Upper lobe of right lung (tissue), 1 donor: ENCODE results near the gene ADAMTS3. TPM values are rescaled to one million over a fixed set of nuclear protein-coding genes. Genes with fewer than 3 reads are reported as not detected.

Source experiments
- ATAC-seq: fragments of 200-7000 bp; cut with Tn5 transposase; one replicate; pipeline ENCODE4 v1.9.1; 2020; ENCODE audit warnings: mild to moderate bottlenecking, moderate library complexity
- DNase-seq: peaks from one replicate; pipeline ENCODE4 v3.0.0-alpha.2; 2020
- H3K27ac ChIP-seq: fragments of 200-600 bp; one replicate; pipeline ENCODE4 v1.8.0; 2022
- H3K27me3 ChIP-seq: fragments of 200-600 bp; one replicate; pipeline ENCODE4 v1.8.0; 2022; ENCODE audit warnings: mild to moderate bottlenecking
- H3K36me3 ChIP-seq: fragments of 200-600 bp; one replicate; pipeline ENCODE4 v1.8.0; 2022
- H3K4me1 ChIP-seq: fragments of 200-600 bp; one replicate; pipeline ENCODE4 v1.8.0; 2022
- H3K4me3 ChIP-seq: fragments of 200-600 bp; one replicate; pipeline ENCODE4 v1.8.0; 2022; ENCODE audit warnings: mild to moderate bottlenecking
- H3K9me3 ChIP-seq: fragments of 200-600 bp; one replicate; pipeline ENCODE4 v1.8.0; 2022
- intact Hi-C: fragments of 100-400 bp; cut with DNase I; formaldehyde crosslinking; loops from one replicate; pipeline ENCODE4 v1.11.0; 2022
- total RNA-seq: library from RNA; stranded (reverse); fragmentation: NEBNext Ultra II Directional; extraction: Animal tissue kit (Norgen Biotek cat#: 25700); gene quantifications from one replicate; pipeline ENCODE4 v1.2.1, GENCODE V29; 2021
- TF ChIP-seq, protein P1 (sequence below): fragments of 200-600 bp; IDR thresholded peaks from one replicate; pipeline ENCODE4 v1.8.0; 2022; ENCODE audit warnings: antibody characterized with exemption
- donor health status: DM: no; HTN: yes; CAD: no; lungs with severe emphysema.

ADAMTS3 gene
- total RNA-seq, 1 donor from 2014 or later: 3.6 TPM

DNA sequence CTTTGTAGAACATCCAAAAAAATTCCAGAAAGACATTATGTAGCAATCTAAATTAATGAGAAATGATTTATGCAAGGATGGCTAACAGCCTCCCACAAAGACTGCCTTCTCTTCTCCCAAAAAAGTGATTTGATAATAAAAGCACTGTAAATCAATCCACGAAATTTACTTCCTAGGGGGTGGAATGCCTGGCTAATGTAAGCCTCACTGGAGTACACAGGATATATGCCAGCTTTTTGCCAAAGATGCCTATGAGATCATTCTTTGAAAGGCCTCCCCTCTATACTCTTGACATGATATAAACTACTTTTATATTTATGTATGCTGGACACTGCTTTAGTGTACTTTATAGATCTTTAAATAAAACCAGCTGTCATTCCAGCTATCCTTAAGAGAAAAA lies 211.1 kb downstream of the ADAMTS3 start:
- Histone ChIP-seq H3K36me3 (no peaks in the 10 kb centered on the region), H3K27ac (no peak overlapping the region), H3K4me1 (no peaks in the 10 kb centered on the region), H3K4me3 (no peak overlapping the region), H3K27me3 (no peaks in the 10 kb centered on the region), H3K9me3 (no peaks in the 10 kb centered on the region)
- intact Hi-C loops: no loop called here
- no peak for ATAC-seq
- DNase-seq: no peak
- TF ChIP-seq, protein P1, sequence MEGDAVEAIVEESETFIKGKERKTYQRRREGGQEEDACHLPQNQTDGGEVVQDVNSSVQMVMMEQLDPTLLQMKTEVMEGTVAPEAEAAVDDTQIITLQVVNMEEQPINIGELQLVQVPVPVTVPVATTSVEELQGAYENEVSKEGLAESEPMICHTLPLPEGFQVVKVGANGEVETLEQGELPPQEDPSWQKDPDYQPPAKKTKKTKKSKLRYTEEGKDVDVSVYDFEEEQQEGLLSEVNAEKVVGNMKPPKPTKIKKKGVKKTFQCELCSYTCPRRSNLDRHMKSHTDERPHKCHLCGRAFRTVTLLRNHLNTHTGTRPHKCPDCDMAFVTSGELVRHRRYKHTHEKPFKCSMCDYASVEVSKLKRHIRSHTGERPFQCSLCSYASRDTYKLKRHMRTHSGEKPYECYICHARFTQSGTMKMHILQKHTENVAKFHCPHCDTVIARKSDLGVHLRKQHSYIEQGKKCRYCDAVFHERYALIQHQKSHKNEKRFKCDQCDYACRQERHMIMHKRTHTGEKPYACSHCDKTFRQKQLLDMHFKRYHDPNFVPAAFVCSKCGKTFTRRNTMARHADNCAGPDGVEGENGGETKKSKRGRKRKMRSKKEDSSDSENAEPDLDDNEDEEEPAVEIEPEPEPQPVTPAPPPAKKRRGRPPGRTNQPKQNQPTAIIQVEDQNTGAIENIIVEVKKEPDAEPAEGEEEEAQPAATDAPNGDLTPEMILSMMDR: no peak

DNA sequence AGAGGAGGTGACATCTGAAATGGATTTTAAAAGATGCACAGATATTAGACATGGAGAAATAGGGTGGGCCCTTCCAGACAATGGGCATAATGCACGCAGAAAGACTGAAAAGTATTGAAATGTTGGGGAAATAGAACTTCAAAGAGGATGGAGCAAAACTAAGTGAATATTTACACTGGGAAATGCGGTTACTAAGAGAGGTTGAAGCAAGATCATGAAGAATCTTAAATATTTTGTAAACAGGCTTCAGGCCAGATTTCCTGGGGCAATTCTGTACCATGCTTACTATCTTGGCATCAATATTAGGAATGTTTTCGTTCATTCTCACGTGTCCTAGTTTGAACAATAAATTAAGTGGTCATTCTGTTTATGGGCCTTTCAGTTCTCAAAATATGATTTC lies 216.3 kb downstream of the ADAMTS3 start:
- Histone ChIP-seq H3K4me3 (no peak overlapping the region), H3K36me3 (no peaks in the 10 kb centered on the region), H3K27ac (no peak overlapping the region), H3K27me3 (no peaks in the 10 kb centered on the region), H3K9me3 (no peaks in the 10 kb centered on the region), H3K4me1 (no peaks in the 10 kb centered on the region)
- TF ChIP-seq, protein P1: no peak
- ATAC-seq (peak; percentile 39), DNase-seq (no peak)
- intact Hi-C loops: no loop called here

DNA sequence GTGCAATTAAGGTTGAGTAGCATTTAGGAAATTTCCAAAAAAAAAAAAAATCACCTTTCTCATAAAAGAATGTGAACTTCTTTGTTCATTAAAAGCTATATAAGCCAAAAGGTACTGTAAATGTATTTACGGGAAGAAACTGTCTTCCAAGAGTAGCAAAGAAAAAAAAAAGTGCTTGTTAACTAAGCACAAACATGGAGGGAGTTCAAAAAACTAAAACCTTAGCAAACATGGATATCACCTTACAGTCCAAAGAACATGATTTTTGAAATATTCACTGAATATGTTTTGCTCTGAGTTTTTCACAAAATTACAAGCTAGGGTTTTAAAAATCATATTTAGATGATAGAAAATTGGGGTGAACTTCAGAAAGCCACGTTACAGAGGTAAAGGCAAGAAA lies 217.5 kb downstream of the ADAMTS3 start:
- Histone ChIP-seq H3K27ac (no peak overlapping the region), H3K27me3 (no peaks in the 10 kb centered on the region), H3K4me3 (no peak overlapping the region), H3K9me3 (no peaks in the 10 kb centered on the region), H3K4me1 (no peaks in the 10 kb centered on the region), H3K36me3 (no peaks in the 10 kb centered on the region)
- intact Hi-C loops: no loop called here
- ATAC-seq (no peak), DNase-seq (no peak)
- TF ChIP-seq, protein P1: no peak

DNA sequence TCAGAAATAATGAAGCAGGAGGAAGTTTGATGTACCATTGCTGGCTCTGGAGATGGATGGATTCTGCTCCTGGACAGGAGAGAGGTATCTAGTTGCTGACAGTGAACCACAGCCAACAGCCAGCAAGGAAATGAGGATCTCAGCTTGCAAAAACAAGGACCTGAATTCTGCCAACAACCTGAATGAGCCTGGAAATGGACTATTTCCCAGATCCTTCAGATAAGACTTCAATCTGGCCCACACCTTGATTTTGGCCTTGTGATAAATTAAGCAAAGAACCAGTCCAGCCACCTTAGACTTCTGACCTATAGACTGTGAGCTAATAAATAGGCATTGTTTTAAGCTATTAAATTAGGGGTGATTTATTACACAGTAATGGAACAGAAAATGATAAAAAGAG lies 220.3 kb downstream of the ADAMTS3 start:
- no peak for ATAC-seq
- Histone ChIP-seq H3K36me3 (no peaks in the 10 kb centered on the region), H3K27me3 (no peaks in the 10 kb centered on the region), H3K27ac (no peak overlapping the region), H3K9me3 (no peaks in the 10 kb centered on the region), H3K4me3 (no peak overlapping the region), H3K4me1 (no peaks in the 10 kb centered on the region)
- TF ChIP-seq, protein P1: no peak
- intact Hi-C loops: no loop called here
- no peak for DNase-seq

DNA sequence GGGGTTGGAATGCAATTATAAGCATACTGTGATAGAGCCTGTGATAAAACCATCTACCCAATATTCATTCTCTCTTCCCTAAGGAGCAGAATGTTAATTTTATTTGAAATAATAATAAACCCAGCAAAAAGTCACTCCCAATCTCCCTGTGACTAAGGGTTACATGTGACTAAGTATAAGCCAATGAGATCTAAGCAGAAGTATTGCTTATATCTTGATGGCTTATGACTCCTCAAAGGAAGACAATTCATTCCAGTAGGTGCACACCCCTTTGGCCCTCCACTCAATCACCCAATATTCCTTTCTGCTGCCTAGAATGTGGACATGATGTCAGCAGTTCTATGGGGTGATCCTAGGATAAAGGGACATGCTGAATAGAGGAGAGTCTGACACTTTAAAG lies 224.6 kb downstream of the ADAMTS3 start:
- ATAC-seq (no peak), DNase-seq (no peak)
- TF ChIP-seq, protein P1: no peak
- no peaks in the 10 kb centered on the region for H3K9me3 ChIP-seq
- no peaks in the 10 kb centered on the region for H3K27me3 ChIP-seq
- H3K36me3 ChIP-seq: no peaks in the 10 kb centered on the region
- no peak overlapping the region for H3K4me3 ChIP-seq
- H3K4me1 ChIP-seq: no peaks in the 10 kb centered on the region
- H3K27ac ChIP-seq: no peak overlapping the region
- intact Hi-C loops: no loop called here

DNA sequence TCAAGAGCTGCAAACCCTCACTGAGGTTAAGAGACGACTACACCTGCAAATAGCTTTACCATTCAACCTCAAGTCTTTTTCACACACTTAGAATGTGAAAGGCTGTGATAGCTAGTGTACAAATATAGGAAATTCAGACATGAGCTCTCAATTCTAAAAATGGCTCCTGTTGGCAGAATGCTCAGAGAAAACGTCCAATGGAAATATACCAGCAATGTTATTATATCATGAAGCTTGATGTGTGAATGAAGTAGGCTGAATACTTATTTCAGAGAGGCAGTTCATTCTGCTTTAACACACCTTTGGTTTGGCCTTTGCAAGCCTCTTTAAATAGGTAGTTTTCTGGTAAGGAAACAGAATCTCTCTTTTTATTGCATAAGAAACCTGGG lies 227.6 kb downstream of the ADAMTS3 start:
- TF ChIP-seq, protein P1: no peak
- H3K27ac ChIP-seq: no peak overlapping the region
- ATAC-seq: no peak
- no peaks in the 10 kb centered on the region for H3K9me3 ChIP-seq
- DNase-seq: no peak
- H3K4me1 ChIP-seq: no peaks in the 10 kb centered on the region
- no peaks in the 10 kb centered on the region for H3K36me3 ChIP-seq
- intact Hi-C loops: no loop called here
- no peak overlapping the region for H3K4me3 ChIP-seq
- H3K27me3 ChIP-seq: no peaks in the 10 kb centered on the region
